Measurements from ENCODE around the gene MGAT4C. TPM values are rescaled to one million over a fixed set of nuclear protein-coding genes. Genes with fewer than 3 reads are reported as not detected.

Gene MGAT4C
- total RNA-seq, 1 experiment from 2014 or later: not detected

GRCh38 chr12:85979641-85980040 is 276.6 kb downstream of the MGAT4C start:
- ChIA-PET CTCF (interaction anchor here (0.6 kb wide), 1 partner anchor 391 kb away, joined by 3 read pairs; no protein-coding TSS in a partner anchor), POLR2A (no interaction called here)
- Mint-ChIP-seq H3K36me3 (ENCODE audit: insufficient read depth, unreplicated experiment) (no peaks in the 10 kb centered on the region), H3K27ac (ENCODE audit: low read depth, unreplicated experiment) (no peak overlapping the region), H3K4me3 (ENCODE audit: unreplicated experiment) (no peak overlapping the region), H3K9me3 (ENCODE audit: unreplicated experiment) (no peaks in the 10 kb centered on the region), H3K4me1 (ENCODE audit: insufficient read depth, unreplicated experiment) (no peaks in the 10 kb centered on the region), H3K27me3 (ENCODE audit: insufficient read depth, unreplicated experiment) (no peaks in the 10 kb centered on the region)
- intact Hi-C loops (cut with micrococcal nuclease): no loop called here
- BruUV-seq (replicated peaks): no TSS peak
- no peak for TF ChIP-seq CTCF (IDR thresholded peaks at IDR 0.05; ENCODE audit: unreplicated experiment)
- no peak for DNase-seq (ENCODE audit: unreplicated experiment)

GRCh38 chr12:85975716-85976115 is 280.5 kb downstream of the MGAT4C start:
- intact Hi-C loops (cut with micrococcal nuclease): no loop called here
- no peaks in the 10 kb centered on the region for H3K4me1 Mint-ChIP-seq (ENCODE audit: insufficient read depth, unreplicated experiment)
- no peaks in the 10 kb centered on the region for H3K9me3 Mint-ChIP-seq (ENCODE audit: unreplicated experiment)
- H3K36me3 Mint-ChIP-seq (ENCODE audit: insufficient read depth, unreplicated experiment): no peaks in the 10 kb centered on the region
- no peak for TF ChIP-seq CTCF (IDR thresholded peaks at IDR 0.05; ENCODE audit: unreplicated experiment)
- no peak for DNase-seq (ENCODE audit: unreplicated experiment)
- H3K4me3 Mint-ChIP-seq (ENCODE audit: unreplicated experiment): no peak overlapping the region
- H3K27ac Mint-ChIP-seq (ENCODE audit: low read depth, unreplicated experiment): no peak overlapping the region
- CTCF ChIA-PET: no interaction called here
- BruUV-seq (replicated peaks): no TSS peak
- POLR2A ChIA-PET: interaction anchor here (0.6 kb wide), 1 partner anchor 15 kb away, joined by 3 read pairs; no protein-coding TSS in a partner anchor
- no peaks in the 10 kb centered on the region for H3K27me3 Mint-ChIP-seq (ENCODE audit: insufficient read depth, unreplicated experiment)

GRCh38 chr12:85971800-85972199 is 284.4 kb downstream of the MGAT4C start:
- no peaks in the 10 kb centered on the region for H3K36me3 Mint-ChIP-seq (ENCODE audit: insufficient read depth, unreplicated experiment)
- H3K4me3 Mint-ChIP-seq (ENCODE audit: unreplicated experiment): no peak overlapping the region
- intact Hi-C loops (cut with micrococcal nuclease): no loop called here
- no peak for TF ChIP-seq CTCF (IDR thresholded peaks at IDR 0.05; ENCODE audit: unreplicated experiment)
- CTCF ChIA-PET: no interaction called here
- no TSS peak for BruUV-seq (replicated peaks)
- H3K27ac Mint-ChIP-seq (ENCODE audit: low read depth, unreplicated experiment): no peak overlapping the region
- H3K4me1 Mint-ChIP-seq (ENCODE audit: insufficient read depth, unreplicated experiment): no peaks in the 10 kb centered on the region
- POLR2A ChIA-PET: no interaction called here
- no peak for DNase-seq (ENCODE audit: unreplicated experiment)
- H3K9me3 Mint-ChIP-seq (ENCODE audit: unreplicated experiment): no peaks in the 10 kb centered on the region
- H3K27me3 Mint-ChIP-seq (ENCODE audit: insufficient read depth, unreplicated experiment): no peaks in the 10 kb centered on the region

GRCh38 chr12:85968606-85969005 is 287.6 kb downstream of the MGAT4C start:
- ChIA-PET POLR2A (no interaction called here), CTCF (interaction anchor here (0.6 kb wide), 1 partner anchor 309 kb away, joined by 5 read pairs; no protein-coding TSS in a partner anchor)
- intact Hi-C loops (cut with micrococcal nuclease): no loop called here
- Mint-ChIP-seq H3K4me3 (ENCODE audit: unreplicated experiment) (no peak overlapping the region), H3K9me3 (ENCODE audit: unreplicated experiment) (no peaks in the 10 kb centered on the region), H3K27ac (ENCODE audit: low read depth, unreplicated experiment) (no peak overlapping the region), H3K27me3 (ENCODE audit: insufficient read depth, unreplicated experiment) (no peaks in the 10 kb centered on the region), H3K4me1 (ENCODE audit: insufficient read depth, unreplicated experiment) (no peaks in the 10 kb centered on the region), H3K36me3 (ENCODE audit: insufficient read depth, unreplicated experiment) (no peaks in the 10 kb centered on the region)
- DNase-seq (ENCODE audit: unreplicated experiment): no peak
- BruUV-seq (replicated peaks): no TSS peak
- TF ChIP-seq CTCF (IDR thresholded peaks at IDR 0.05; ENCODE audit: unreplicated experiment): no peak

Measured in MCF 10A (cell line).